Left lung (tissue), 10 donors: ENCODE data around the gene CNTN4. TPM values are rescaled to one million over a fixed set of nuclear protein-coding genes. Genes with fewer than 3 reads are reported as not detected.

Experiments used
- ATAC-seq: fragments of 200-7000 bp; cut with Tn5 transposase; one replicate; pipeline ENCODE4 v1.9.1; 2020; ENCODE audit warnings: moderate library complexity
- DNase-seq, 4 donors: peaks; one replicate each; pipeline ENCODE4 v3.0.0-alpha.2; 2013 to 2020
- H3K27ac ChIP-seq, 2 donors: fragments of 200-600 bp; sonication (generic) in 1 of 2; one replicate each; pipeline versions ENCODE4 v1.5.0 to v1.8.0; 2020 to 2021
- H3K27me3 ChIP-seq, 2 donors: fragments of 200-600 bp; sonication (generic) in 1 of 2; one replicate each; pipeline versions ENCODE4 v1.5.0 to v1.8.0; 2020 to 2021
- H3K36me3 ChIP-seq, 2 donors: fragments of 200-600 bp; sonication (generic) in 1 of 2; one replicate each; pipeline versions ENCODE4 v1.5.0 to v1.8.0; 2020 to 2021
- H3K4me1 ChIP-seq, 2 donors: fragments of 200-600 bp; one replicate each; pipeline ENCODE4 v1.8.0; 2021
- H3K4me3 ChIP-seq, 2 donors: fragments of 200-600 bp; sonication (generic) in 1 of 2; one replicate each; pipeline versions ENCODE4 v1.5.0 to v1.8.0; 2020 to 2021; ENCODE audit warnings: mild to moderate bottlenecking in 1 of 2
- H3K9me3 ChIP-seq, 2 donors: fragments of 200-600 bp; sonication (generic) in 1 of 2; one replicate each; pipeline versions ENCODE4 v1.5.0 to v1.8.0; 2020 to 2021
- CTCF ChIP-seq, 2 donors: fragments of 200-600 bp; sonication (generic) in 1 of 2; IDR thresholded peaks; one replicate each; pipeline versions ENCODE4 v1.5.0 to v1.8.0; 2021; ENCODE audit warnings: antibody characterized with exemption in 2 of 2
- intact Hi-C, 2 donors: fragments of 100-400 bp; cut with DNase I; formaldehyde crosslinking; loops; one replicate each; pipeline versions ENCODE4 v1.11.2 to v1.14.2; 2022
- polyA plus RNA-seq, 6 donors: library from polyadenylated mRNA; unstranded; fragments of 120-200 nt; gene quantifications; one replicate each; pipeline ENCODE4 v1.2.1, GENCODE V29; 2013; ENCODE audit not compliant: insufficient read length in 6 of 6
- total RNA-seq, 2 donors: library from RNA; stranded (reverse); fragmentation: NEBNext Ultra II Directional; extraction: Animal tissue kit (Norgen Biotek cat#: 25700); gene quantifications; one replicate each; pipeline ENCODE4 v1.2.1, GENCODE V29; 2021
- donor health status: DM: no; HTN: yes; CAD: no.
- donor health status: DM: no; HTN: no; CAD: no.

CNTN4 gene
- total and polyA plus RNA-seq, 8 donors = 5.9 to 10.4 (median 8.2) TPM

GRCh38 chr3:2543247-2543646 is 444.6 kb downstream of the CNTN4 start:
- ATAC-seq (peak; percentile 98), DNase-seq (peak in 2 of 4 donors; percentile 1 to 39)
- no peak overlapping the region for H3K4me3 ChIP-seq
- H3K27me3 ChIP-seq = no peaks in the 10 kb centered on the region
- H3K36me3 ChIP-seq = no peaks in the 10 kb centered on the region
- H3K4me1 ChIP-seq = no peaks in the 10 kb centered on the region
- no peak overlapping the region for H3K27ac ChIP-seq
- H3K9me3 ChIP-seq = peaks cover 0 to 8% of the 10 kb centered on the region in 2 donors
- intact Hi-C loops = no loop called here
- no peak for TF ChIP-seq CTCF (IDR thresholded peaks at IDR 0.05)

- Histone ChIP-seq H3K27ac (no peak overlapping the region), H3K36me3 (no peaks in the 10 kb centered on the region), H3K9me3 (peaks cover 0 to 8% of the 10 kb centered on the region in 2 donors), H3K4me3 (no peak overlapping the region), H3K27me3 (no peaks in the 10 kb centered on the region), H3K4me1 (no peaks in the 10 kb centered on the region)
- DNase-seq = no peak
- TF ChIP-seq CTCF (IDR thresholded peaks at IDR 0.05) = no peak
- intact Hi-C loops = no loop called here
- ATAC-seq = no peak
Observed at GRCh38 chr3:2544212-2544611, 445.5 kb downstream of the CNTN4 start.

- no peaks in the 10 kb centered on the region for H3K4me1 ChIP-seq
- no peak for DNase-seq
- no peaks in the 10 kb centered on the region for H3K36me3 ChIP-seq
- ATAC-seq = no peak
- H3K9me3 ChIP-seq = peaks cover 0 to 8% of the 10 kb centered on the region in 2 donors
- H3K27ac ChIP-seq = no peak overlapping the region
- no peaks in the 10 kb centered on the region for H3K27me3 ChIP-seq
- no peak for TF ChIP-seq CTCF (IDR thresholded peaks at IDR 0.05)
- intact Hi-C loops = no loop called here
- H3K4me3 ChIP-seq = no peak overlapping the region
Observed at GRCh38 chr3:2544718-2545117, 446.1 kb downstream of the CNTN4 start.

- H3K36me3 ChIP-seq = no peaks in the 10 kb centered on the region
- H3K4me1 ChIP-seq = no peaks in the 10 kb centered on the region
- intact Hi-C loops = no loop called here
- H3K9me3 ChIP-seq = peaks cover 0 to 8% of the 10 kb centered on the region in 2 donors
- H3K27me3 ChIP-seq = no peaks in the 10 kb centered on the region
- ATAC-seq (no peak), DNase-seq (no peak)
- TF ChIP-seq CTCF (IDR thresholded peaks at IDR 0.05) = no peak
- no peak overlapping the region for H3K27ac ChIP-seq
- no peak overlapping the region for H3K4me3 ChIP-seq
Observed at GRCh38 chr3:2547049-2547448, 448.4 kb downstream of the CNTN4 start.

GRCh38 chr3:2554656-2555055 is 456.0 kb downstream of the CNTN4 start:
- Histone ChIP-seq H3K27ac (no peak overlapping the region), H3K36me3 (no peaks in the 10 kb centered on the region), H3K4me1 (no peaks in the 10 kb centered on the region), H3K9me3 (no peaks in the 10 kb centered on the region), H3K4me3 (no peak overlapping the region), H3K27me3 (no peaks in the 10 kb centered on the region)
- no peak for ATAC-seq
- intact Hi-C loops = no loop called here
- no peak for DNase-seq
- TF ChIP-seq CTCF (IDR thresholded peaks at IDR 0.05) = no peak
